Measurements from ENCODE around the gene MAMDC2.

- no peak for TF ChIP-seq CBX8 (IDR thresholded peaks at IDR 0.05; ENCODE audit: borderline replicate concordance, low read depth, low read length)
- TF ChIP-seq POLR2A (IDR thresholded peaks at IDR 0.05; ENCODE audit: control extremely low read depth in 1 of 2, low read depth in 2 of 2, low read length in 2 of 2): no peak
- TF ChIP-seq CTCF (IDR thresholded peaks at IDR 0.05; ENCODE audit: control extremely low read depth in 1 of 3, insufficient read depth in 1 of 3, low read depth in 1 of 3, low read length in 3 of 3): no peak
- no peak for TF ChIP-seq EGR1 (IDR thresholded peaks at IDR 0.05; ENCODE audit: borderline replicate concordance, low read depth, low read length)
- no peak for TF ChIP-seq EZH2 (IDR thresholded peaks at IDR 0.05; ENCODE audit: low read depth, low read length, severe bottlenecking)
- no peak for TF ChIP-seq GABPA (IDR thresholded peaks at IDR 0.05; ENCODE audit: borderline replicate concordance, insufficient read depth, low read length)
- no peak for TF ChIP-seq YY1 (IDR thresholded peaks at IDR 0.05; ENCODE audit: low read depth, low read length)
- TF ChIP-seq SAP30 (IDR thresholded peaks at IDR 0.05; ENCODE audit: insufficient read depth, insufficient replicate concordance, low read length): no peak
- TF ChIP-seq SP2 (IDR thresholded peaks at IDR 0.05; ENCODE audit: low read length): no peak
- TF ChIP-seq POU5F1 (IDR thresholded peaks at IDR 0.05; ENCODE audit: low read depth, low read length): no peak
- no peak for TF ChIP-seq NANOG (IDR thresholded peaks at IDR 0.05; ENCODE audit: insufficient read depth, low read depth, low read length, poor library complexity, severe bottlenecking)
- no peak for TF ChIP-seq MAX (IDR thresholded peaks at IDR 0.05)
- TF ChIP-seq CHD7 (IDR thresholded peaks at IDR 0.05; ENCODE audit: insufficient replicate concordance, low read length): no peak
- no peak for TF ChIP-seq POLR2AphosphoS5 (IDR thresholded peaks at IDR 0.05; ENCODE audit: low read depth, low read length)
Measured at GRCh38 chr9:70056211-70056944, 12.7 kb downstream of the MAMDC2 start.

All from H1 (cell line).